Astrocyte (in vitro differentiated cells and primary cell): Measurements from ENCODE around the gene USP11. TPM values are rescaled to one million over a fixed set of nuclear protein-coding genes. Genes with fewer than 3 reads are reported as not detected.

Experiments
- DNase-seq: peaks from one replicate; pipeline ENCODE4 v3.0.0-alpha.2; 2010; ENCODE audit warnings: low read depth
- FAIRE-seq: peaks from 2 replicates; lab custom pipeline; 2011; peaks lifted over from hg19 to GRCh38; lab: Jason Lieb, UNC
- H2AFZ ChIP-seq: 2 replicates; pipeline ENCODE4 v1.6.0; 2012; ENCODE audit warnings: low read depth, low read length, inconsistent platforms
- H3K27ac ChIP-seq: 2 replicates; pipeline ENCODE4 v1.5.1; 2011; ENCODE audit warnings: low read depth, low read length, inconsistent platforms
- H3K27me3 ChIP-seq: 2 replicates; pipeline ENCODE4 v1.6.0; 2011; ENCODE audit warnings: low read length, inconsistent platforms; ENCODE audit not compliant: insufficient read depth
- H3K36me3 ChIP-seq: 2 replicates; pipeline ENCODE4 v1.5.1; 2011; ENCODE audit warnings: low read length, inconsistent platforms; ENCODE audit not compliant: insufficient read depth
- H3K4me1 ChIP-seq: 2 replicates; pipeline ENCODE4 v1.5.1; 2011; ENCODE audit warnings: low read length, inconsistent platforms; ENCODE audit not compliant: insufficient read depth
- H3K4me2 ChIP-seq: 2 replicates; pipeline ENCODE4 v1.6.0; 2012; ENCODE audit warnings: low read length, inconsistent platforms
- H3K4me3 ChIP-seq: 2 replicates; pipeline ENCODE4 v1.5.1; 2011; ENCODE audit warnings: low read depth, mild to moderate bottlenecking, low read length, inconsistent platforms; ENCODE audit not compliant: insufficient read depth
- H3K79me2 ChIP-seq: 2 replicates; pipeline ENCODE4 v1.6.0; 2012; ENCODE audit warnings: mild to moderate bottlenecking, low read length, inconsistent platforms; ENCODE audit not compliant: insufficient read depth
- H3K9ac ChIP-seq: 2 replicates; pipeline ENCODE4 v1.6.0; 2012; ENCODE audit warnings: mild to moderate bottlenecking, low read length, inconsistent platforms
- H3K9me3 ChIP-seq: 2 replicates; pipeline ENCODE4 v1.5.1; 2012; ENCODE audit warnings: low read depth, mild to moderate bottlenecking, low read length, inconsistent platforms; ENCODE audit not compliant: insufficient read depth
- H4K20me1 ChIP-seq: 2 replicates; pipeline ENCODE4 v1.6.0; 2012; ENCODE audit warnings: low read length, inconsistent platforms; ENCODE audit not compliant: insufficient read depth
- H3K27ac Mint-ChIP-seq: one replicate; pipeline ENCODE4 v1.8.0; 2021; ENCODE audit warnings: mild to moderate bottlenecking, mixed read lengths; ENCODE audit not compliant: unreplicated experiment
- H3K27me3 Mint-ChIP-seq: one replicate; pipeline ENCODE4 v1.8.0; 2021; ENCODE audit warnings: low read depth, mixed read lengths; ENCODE audit not compliant: unreplicated experiment
- H3K36me3 Mint-ChIP-seq: one replicate; pipeline ENCODE4 v1.8.0; 2021; ENCODE audit warnings: low read depth, mixed read lengths; ENCODE audit not compliant: unreplicated experiment
- H3K4me1 Mint-ChIP-seq: one replicate; pipeline ENCODE4 v1.8.0; 2021; ENCODE audit warnings: low read depth, mixed read lengths; ENCODE audit not compliant: unreplicated experiment
- H3K4me3 Mint-ChIP-seq: one replicate; pipeline ENCODE4 v1.8.0; 2021; ENCODE audit warnings: mild to moderate bottlenecking, moderate library complexity, mixed read lengths; ENCODE audit not compliant: unreplicated experiment
- H3K9me3 Mint-ChIP-seq: one replicate; pipeline ENCODE4 v1.8.0; 2021; ENCODE audit warnings: mild to moderate bottlenecking, mixed read lengths; ENCODE audit not compliant: unreplicated experiment
- CTCF ChIP-seq: IDR thresholded peaks from 2 replicates; pipeline ENCODE4 v1.5.1; 2011; ENCODE audit warnings: low read depth, mild to moderate bottlenecking, inconsistent platforms, low read length, moderate library complexity; ENCODE audit not compliant: insufficient read depth
- EZH2 ChIP-seq: IDR thresholded peaks from 2 replicates; pipeline ENCODE4 v1.6.1; 2012; ENCODE audit warnings: mild to moderate bottlenecking, low read length, inconsistent platforms; ENCODE audit not compliant: insufficient read depth
- total RNA-seq: library from RNA; stranded (reverse); gene quantifications from 2 replicates; pipeline ENCODE4 v1.2.1, GENCODE V29; 2021

The USP11 gene
- total RNA-seq, 1 donor from 2014 or later: 75.7 TPM

GRCh38 chrX:47224266-47224895, 8.4 kb upstream of the USP11 start:
- H3K4me1 ChIP-seq: peaks cover 10% of the 10 kb centered on the region
- no peak overlapping the region for H3K9ac ChIP-seq
- DNase-seq: no peak
- H3K4me2 ChIP-seq: no peak overlapping the region
- H3K36me3 Mint-ChIP-seq: peaks cover 7% of the 10 kb centered on the region
- no peak overlapping the region for H3K4me3 Mint-ChIP-seq
- no peaks in the 10 kb centered on the region for H3K27me3 ChIP-seq
- H3K9me3 ChIP-seq: no peaks in the 10 kb centered on the region
- H3K9me3 Mint-ChIP-seq: peaks cover 4% of the 10 kb centered on the region
- peaks cover 15% of the 10 kb centered on the region for H3K4me1 Mint-ChIP-seq
- TF ChIP-seq CTCF (no peak), EZH2 (no peak)
- no peak overlapping the region for H3K27ac ChIP-seq
- H3K79me2 ChIP-seq: peaks cover 37% of the 10 kb centered on the region
- H3K36me3 ChIP-seq: peaks cover 8% of the 10 kb centered on the region
- H3K27me3 Mint-ChIP-seq: no peaks in the 10 kb centered on the region
- no peak overlapping the region for H3K4me3 ChIP-seq
- peaks cover 30% of the 10 kb centered on the region for H4K20me1 ChIP-seq
- no peak overlapping the region for H2AFZ ChIP-seq
- FAIRE-seq: no peak
- H3K27ac Mint-ChIP-seq: no peak overlapping the region

- H3K36me3 ChIP-seq: peaks cover 8% of the 10 kb centered on the region
- peaks cover 2% of the 10 kb centered on the region for H3K36me3 Mint-ChIP-seq
Measured at GRCh38 chrX:47224896-47225290, 7.9 kb upstream of the USP11 start.

More at GRCh38 chrX:47224896-47225290, 7.9 kb upstream of the USP11 start:
- peaks cover 7% of the 10 kb centered on the region for H3K4me1 ChIP-seq
- H3K79me2 ChIP-seq: peaks cover 31% of the 10 kb centered on the region
- no peak overlapping the region for H3K4me3 ChIP-seq
- H3K4me2 ChIP-seq: no peak overlapping the region
- H2AFZ ChIP-seq: no peak overlapping the region
- peaks cover 1% of the 10 kb centered on the region for H3K9me3 Mint-ChIP-seq
- no peaks in the 10 kb centered on the region for H3K27me3 ChIP-seq
- TF ChIP-seq CTCF: no peak
- TF ChIP-seq EZH2: no peak
- DNase-seq: no peak
- H3K9ac ChIP-seq: no peak overlapping the region
- H3K4me1 Mint-ChIP-seq: peaks cover 12% of the 10 kb centered on the region
- no peaks in the 10 kb centered on the region for H3K27me3 Mint-ChIP-seq
- H3K4me3 Mint-ChIP-seq: no peak overlapping the region
- no peaks in the 10 kb centered on the region for H3K9me3 ChIP-seq
- peaks cover 25% of the 10 kb centered on the region for H4K20me1 ChIP-seq
- no peak overlapping the region for H3K27ac Mint-ChIP-seq
- peak; percentile 50 for FAIRE-seq
- H3K27ac ChIP-seq: no peak overlapping the region
